K562 (cell line): ENCODE results near the gene DLAT. TPM values are rescaled to one million over a fixed set of nuclear protein-coding genes. Genes with fewer than 3 reads are reported as not detected.

Experiments
- ATAC-seq: fragments of 200-7000 bp; cut with Tn5 transposase; 3 replicates; pipeline ENCODE4 v1.9.1; 2020; ENCODE audit warnings: moderate library complexity
- BruUV-seq: library from RNA; stranded (reverse); fragments of 400-500 nt; replicated peaks from 2 replicates; lab custom pipeline; 2021; lab: Mats Ljungman, UMichigan
- CTCF ChIA-PET: fragments of 300-600 bp; formaldehyde crosslinking; extraction: SDS; loops from one replicate; lab custom pipeline; 2021; ENCODE audit warnings: low intra/inter-chr PET ratio; lab: Yijun Ruan, JAX
- POLR2A ChIA-PET: fragments of 300-600, 350-650 bp; sonication (Branson Sonifier 250); formaldehyde crosslinking; extraction: SDS; loops from one replicate; lab custom pipeline; 2021; ENCODE audit warnings: antibody characterized with exemption, inconsistent platforms; lab: Yijun Ruan, JAX
- DNase-seq, 4 experiments: peaks; one replicate each; pipeline versions ENCODE4 v3.0.0 to v3.0.0-alpha.2; 2011 to 2018; ENCODE audit warnings: low spot score in 3 of 4, mixed read lengths in 3 of 4; ENCODE audit errors: extremely low read depth in 1 of 4
- FAIRE-seq: peaks from 2 replicates; lab custom pipeline; 2011; peaks lifted over from hg19 to GRCh38; lab: Jason Lieb, UNC
- H2AFZ ChIP-seq: 2 replicates; pipeline ENCODE4 v1.6.0; 2011; ENCODE audit warnings: low read depth, low read length, control low read depth, inconsistent platforms
- H3K27ac ChIP-seq: fragments of 200-600 bp; 3 replicates; pipeline ENCODE4 v1.8.0; 2011; ENCODE audit warnings: low read depth, mild to moderate bottlenecking, control low read depth, inconsistent platforms, low read length, moderate library complexity, mixed read lengths; ENCODE audit errors: extremely low read depth
- H3K27me3 ChIP-seq, 2 experiments: fragments of 300-600 bp in 1 of 2; 2 replicates in 1 of 2; 3 replicates in 1 of 2; pipeline versions ENCODE4 v1.6.0 to v1.8.0; 2011; ENCODE audit warnings: inconsistent platforms in 2 of 2, low read length in 2 of 2, mild to moderate bottlenecking in 1 of 2, mixed read lengths in 1 of 2, moderate library complexity in 1 of 2; ENCODE audit not compliant: control insufficient read depth in 2 of 2, insufficient read depth in 2 of 2
- H3K36me3 ChIP-seq: fragments of 300-600 bp; 3 replicates; pipeline ENCODE4 v1.8.0; 2011; ENCODE audit warnings: mild to moderate bottlenecking, low read length, inconsistent platforms; ENCODE audit not compliant: control insufficient read depth, insufficient read depth
- H3K4me1 ChIP-seq, 2 experiments: fragments of 200-600 bp in 1 of 2; replicated peaks in 1 of 2; 2 replicates in 1 of 2; 3 replicates in 1 of 2; pipeline versions ENCODE4 v1.5.1 to v1.8.0; 2011; ENCODE audit warnings: inconsistent platforms in 2 of 2, low read length in 2 of 2, mild to moderate bottlenecking in 1 of 2, mixed read lengths in 1 of 2, moderate library complexity in 1 of 2; ENCODE audit not compliant: control insufficient read depth in 2 of 2, insufficient read depth in 2 of 2
- H3K4me2 ChIP-seq: 2 replicates; pipeline ENCODE4 v1.6.1; 2011; ENCODE audit warnings: low read length, control low read depth, inconsistent platforms, mixed read lengths; ENCODE audit not compliant: insufficient read depth
- H3K4me3 ChIP-seq: fragments of 200-600 bp; sonication (generic), shearing (Covaris generic); 2 replicates; pipeline ENCODE4 v1.5.1; 2016; ENCODE audit warnings: control low read depth, inconsistent platforms
- H3K79me2 ChIP-seq: fragments of 200-600 bp; 3 replicates; pipeline ENCODE4 v1.8.0; 2011; ENCODE audit warnings: low read length, inconsistent platforms; ENCODE audit not compliant: control insufficient read depth, insufficient read depth
- H3K9ac ChIP-seq, 2 experiments: 2 replicates each; pipeline versions ENCODE4 v1.6.0 to v1.6.1; 2011; ENCODE audit warnings: low read depth in 2 of 2, low read length in 2 of 2, control low read depth in 1 of 2, inconsistent platforms in 1 of 2, mild to moderate bottlenecking in 1 of 2, mixed read lengths in 1 of 2; ENCODE audit not compliant: insufficient read depth in 1 of 2
- H3K9me1 ChIP-seq: one replicate; pipeline ENCODE4 v1.6.0; 2011; ENCODE audit warnings: inconsistent platforms, mild to moderate bottlenecking, low read length, moderate library complexity; ENCODE audit not compliant: control insufficient read depth, insufficient read depth
- H3K9me3 ChIP-seq: replicated peaks from 2 replicates; pipeline ENCODE4 v1.5.1; 2011; ENCODE audit warnings: low read depth, low read length, inconsistent platforms; ENCODE audit not compliant: control insufficient read depth, insufficient read depth
- H4K20me1 ChIP-seq: replicated peaks from 2 replicates; pipeline ENCODE4 v1.6.1; 2011; ENCODE audit warnings: low read length, inconsistent platforms, mixed read lengths; ENCODE audit not compliant: control insufficient read depth, insufficient read depth
- CC2D1A ChIP-seq: fragments of 450-650 bp; IDR thresholded peaks from 2 replicates; pipeline ENCODE4 v1.6.1; 2017; ENCODE audit warnings: mild to moderate bottlenecking
- DACH1 ChIP-seq: fragments of 450-650 bp; IDR thresholded peaks from 2 replicates; pipeline ENCODE4 v1.6.1; 2018; ENCODE audit not compliant: partially characterized antibody
- ESRRA ChIP-seq: fragments of 450-650 bp; IDR thresholded peaks from 2 replicates; pipeline ENCODE4 v1.6.1; 2014; ENCODE audit warnings: low read depth, mild to moderate bottlenecking, moderate library complexity, borderline replicate concordance
- FOSL1 ChIP-seq: fragments of 200-800 bp; sonication (Bioruptor generic); conservative IDR thresholded peaks from 2 replicates; pipeline ENCODE4 v1.6.1; 2016; ENCODE audit warnings: missing genetic modification characterization, missing compliant biosample characterization
- LARP7 ChIP-seq: fragments of 450-650 bp; IDR thresholded peaks from 2 replicates; pipeline ENCODE4 v1.6.1; 2016
- NELFE ChIP-seq: IDR thresholded peaks from 2 replicates; pipeline ENCODE4 v1.6.1; 2011; ENCODE audit warnings: mild to moderate bottlenecking; ENCODE audit not compliant: insufficient read depth, insufficient read length
- PREB ChIP-seq: sonication (generic); formaldehyde crosslinking; IDR thresholded peaks from 2 replicates; pipeline ENCODE4 v1.8.1; 2023; ENCODE audit warnings: mild to moderate bottlenecking, missing genetic modification reagents
- RCOR1 ChIP-seq, 2 experiments: IDR thresholded peaks; 2 replicates each; pipeline ENCODE4 v1.6.1; 2012; ENCODE audit warnings: low read depth in 2 of 2, low read length in 2 of 2, borderline replicate concordance in 1 of 2, improper control_type of control experiment in 1 of 2
- RFX7 ChIP-seq: fragments of 250-450 bp; sonication (Bioruptor Pico); IDR thresholded peaks from 2 replicates; pipeline ENCODE4 v1.5.1; 2021; ENCODE audit warnings: mild to moderate bottlenecking
- SETDB1 ChIP-seq: IDR thresholded peaks from one replicate; pipeline ENCODE4 v1.6.1; 2012; ENCODE audit warnings: low read length, control low read depth, inconsistent platforms
- U2AF2 ChIP-seq: fragments of 200-400 bp; formaldehyde crosslinking; optimal IDR thresholded peaks from 2 replicates; pipeline ENCODE3; 2017; ENCODE audit warnings: low read depth, mild to moderate bottlenecking, low read length
- XRCC3 ChIP-seq: fragments of 450-650 bp; IDR thresholded peaks from 2 replicates; pipeline ENCODE4 v1.6.1; 2017; ENCODE audit warnings: mild to moderate bottlenecking, moderate library complexity
- ZKSCAN1 ChIP-seq: fragments of 150-350 bp; IDR thresholded peaks from 2 replicates; pipeline ENCODE4 v1.6.1; 2016; ENCODE audit warnings: low read depth, low read length
- ZNF184 ChIP-seq: sonication (generic); formaldehyde crosslinking; IDR thresholded peaks from 2 replicates; pipeline ENCODE4 v1.5.0; 2020; ENCODE audit warnings: missing genetic modification reagents
- ZNF197 ChIP-seq: fragments of 200-800 bp; sonication (Bioruptor generic); IDR thresholded peaks from 2 replicates; pipeline ENCODE4 v1.6.1; 2016; ENCODE audit warnings: low read depth, missing genetic modification characterization, missing compliant biosample characterization
- ZNF511 ChIP-seq: sonication (generic); formaldehyde crosslinking; IDR thresholded peaks from 2 replicates; pipeline ENCODE4 v1.8.0; 2022; ENCODE audit warnings: mild to moderate bottlenecking, missing genetic modification reagents
- ZNF655 ChIP-seq: fragments of 250-450 bp; sonication (Bioruptor Pico); IDR thresholded peaks from 2 replicates; pipeline ENCODE4 v1.5.0; 2021
- WGBS: fragments of 100-300 bp; shearing (Covaris generic); methylation state at CpG from one replicate; pipeline ENCODE4 v1.1.6; 2016; ENCODE audit warnings: low coverage, mixed read lengths; ENCODE audit not compliant: insufficient coverage; ENCODE audit errors: missing lambda C conversion rate; 5-methylcytosine and 5-hydroxymethylcytosine counted together
- in situ Hi-C: fragments of 300-500 bp; cut with MboI; formaldehyde crosslinking; loops from 4 replicates; pipeline ENCODE4 v1.15.0; 2018; ENCODE audit warnings: inconsistent platforms, mixed read lengths
- intact Hi-C: fragments of 100-400 bp; cut with micrococcal nuclease; formaldehyde crosslinking; loops from 2 replicates; pipeline ENCODE4 v1.14.2; 2022
- polyA plus RNA-seq, 8 experiments: library from polyadenylated mRNA; depleted of rRNA in 4 of 8; stranded (reverse) in 5 of 8; unstranded in 3 of 8; fragments of >200 nt; fragmentation: Nextera tagmentation in 2 of 8; fragmentation: Illumina TruSeq in 1 of 8; extraction: Ambion mirVana in 2 of 8; extraction: Trizol in 1 of 8; gene quantifications; 2 replicates each; pipeline versions ENCODE4 v1.2.1 to v1.2.3, GENCODE V29; 2011 to 2014; ENCODE audit warnings: inconsistent platforms in 1 of 8, missing spikeins in 1 of 8
- total RNA-seq, 7 experiments: library from RNA; depleted of rRNA in 6 of 7; stranded (reverse); fragments of >200 nt in 6 of 7; fragmentation: Illumina TruSeq in 2 of 7; extraction: Trizol in 2 of 7; gene quantifications; 2 replicates each; pipeline versions ENCODE4 v1.2.1 to v1.2.3, GENCODE V29; 2011 to 2021; ENCODE audit warnings: low replicate concordance in 1 of 7
- TF ChIP-seq, protein P1 (sequence below): fragments of 450-650 bp; conservative IDR thresholded peaks from 2 replicates; pipeline ENCODE4 v1.6.1; 2016; ENCODE audit warnings: missing genetic modification characterization, low read depth, mild to moderate bottlenecking, missing compliant biosample characterization, moderate library complexity
- TF ChIP-seq, protein P2 (sequence below): sonication (generic); formaldehyde crosslinking; IDR thresholded peaks from 2 replicates; pipeline ENCODE4 v1.8.0; 2022; ENCODE audit warnings: mild to moderate bottlenecking, low read depth, missing genetic modification reagents

The DLAT gene
- total and polyA plus RNA-seq, 9 of the 15 experiments (the other 6 are each of a cell fraction or from before 2014, with no cell fraction given), result 41.7 to 152 (median 105) TPM

- Histone ChIP-seq H3K4me2 (no peak overlapping the region), H3K79me2 (peaks cover 48% of the 10 kb centered on the region), H3K9ac (no peak overlapping the region), H3K4me3 (no peak overlapping the region), H3K36me3 (peaks cover 86% of the 10 kb centered on the region), H3K9me1 (no peaks in the 10 kb centered on the region), H3K27me3 (no peaks in the 10 kb centered on the region), H2AFZ (no peak overlapping the region), H3K9me3 (no peaks in the 10 kb centered on the region), H4K20me1 (no peaks in the 10 kb centered on the region; the same call in 1 of the 2 replicates), H3K4me1 (peaks cover 8 to 46% of the 10 kb centered on the region in 2 experiments), H3K27ac (peak overlapping the region; percentile 79; the same call in 1 of the 3 replicates)
- FAIRE-seq, result no peak
- in situ Hi-C loops (no loop called here), intact Hi-C loops (no loop called here)
- DNase-seq, result no peak
- CTCF ChIA-PET, result no interaction called here
- WGBS, result 69% methylated on average over 2 of the region's 2 CpGs
- POLR2A ChIA-PET, result interaction anchor here (0.7 to 2.2 kb wide), 8 partner anchors 9 to 282 kb away, joined by 3 to 10 read pairs (median 3); partner anchors contain the start of genes SDHD and TIMM8B
- no TSS peak for BruUV-seq
- no peak; the same call in 2 of the 3 replicates for ATAC-seq
- no peak for TF ChIP-seq ZNF511 (CRISPR knock-in tag)
- 0 out of 2 replicates have a peak, but pooled peaks have one; percentile 14 for TF ChIP-seq ZNF197 (CRISPR knock-in tag)
- TF ChIP-seq PREB (CRISPR knock-in tag), result no peak
- no peak for TF ChIP-seq RFX7 (CRISPR knock-in tag)
- TF ChIP-seq ZKSCAN1, result no peak
- TF ChIP-seq XRCC3, result no peak
- TF ChIP-seq NELFE, result no peak
- no peak for TF ChIP-seq CC2D1A
- TF ChIP-seq U2AF2, result no peak
- no peak for TF ChIP-seq ESRRA
- no peak for TF ChIP-seq ZNF184 (CRISPR knock-in tag)
- TF ChIP-seq, protein P1, sequence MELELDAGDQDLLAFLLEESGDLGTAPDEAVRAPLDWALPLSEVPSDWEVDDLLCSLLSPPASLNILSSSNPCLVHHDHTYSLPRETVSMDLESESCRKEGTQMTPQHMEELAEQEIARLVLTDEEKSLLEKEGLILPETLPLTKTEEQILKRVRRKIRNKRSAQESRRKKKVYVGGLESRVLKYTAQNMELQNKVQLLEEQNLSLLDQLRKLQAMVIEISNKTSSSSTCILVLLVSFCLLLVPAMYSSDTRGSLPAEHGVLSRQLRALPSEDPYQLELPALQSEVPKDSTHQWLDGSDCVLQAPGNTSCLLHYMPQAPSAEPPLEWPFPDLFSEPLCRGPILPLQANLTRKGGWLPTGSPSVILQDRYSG (tag), result no peak
- TF ChIP-seq, protein P2, sequence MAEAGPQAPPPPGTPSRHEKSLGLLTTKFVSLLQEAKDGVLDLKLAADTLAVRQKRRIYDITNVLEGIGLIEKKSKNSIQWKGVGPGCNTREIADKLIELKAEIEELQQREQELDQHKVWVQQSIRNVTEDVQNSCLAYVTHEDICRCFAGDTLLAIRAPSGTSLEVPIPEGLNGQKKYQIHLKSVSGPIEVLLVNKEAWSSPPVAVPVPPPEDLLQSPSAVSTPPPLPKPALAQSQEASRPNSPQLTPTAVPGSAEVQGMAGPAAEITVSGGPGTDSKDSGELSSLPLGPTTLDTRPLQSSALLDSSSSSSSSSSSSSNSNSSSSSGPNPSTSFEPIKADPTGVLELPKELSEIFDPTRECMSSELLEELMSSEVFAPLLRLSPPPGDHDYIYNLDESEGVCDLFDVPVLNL (CRISPR knock-in tag), result no peak
- no peak for TF ChIP-seq DACH1
- TF ChIP-seq ZNF655, result no peak
- no peak for TF ChIP-seq RCOR1 (IDR thresholded peaks at IDR 0.05; ENCODE audit: borderline replicate concordance in 1 of 2, low read depth in 2 of 2, low read length in 2 of 2)
- no peak for TF ChIP-seq SETDB1
- TF ChIP-seq FOSL1, result peak; percentile 85
- no peak for TF ChIP-seq LARP7
Measured at GRCh38 chr11:112042961-112043304, 17.7 kb downstream of the DLAT start.
